OCI-LY1 (cell line): Measurements from ENCODE around the gene ROR2.
"Not testable (repeated sequence)": the region's sequence is repeated elsewhere in the genome, so short reads cannot be mapped to it uniquely, and the experiment has no call there.

Experiments
- H2AFZ ChIP-seq: fragments of 200-600 bp; sonication (generic), shearing (Covaris generic); 2 replicates; pipeline ENCODE4 v1.6.0; 2014; ENCODE audit warnings: antibody characterized with exemption, mild to moderate bottlenecking, low read length
- H3F3A ChIP-seq: fragments of 200-600 bp; sonication (generic), shearing (Covaris generic); 2 replicates; pipeline ENCODE4 v1.6.0; 2014; ENCODE audit warnings: mild to moderate bottlenecking, antibody characterized with exemption, low read length, moderate library complexity; ENCODE audit not compliant: insufficient read depth
- H3K27ac ChIP-seq: fragments of 200-600 bp; sonication (generic); 2 replicates; pipeline ENCODE4 v1.5.1; 2014; ENCODE audit warnings: low read length, mixed run types, mild to moderate bottlenecking, low read depth; ENCODE audit not compliant: poor library complexity, severe bottlenecking
- H3K27me3 ChIP-seq: fragments of 200-600 bp; sonication (generic); 2 replicates; pipeline ENCODE4 v1.6.0; 2014; ENCODE audit warnings: antibody characterized with exemption, mild to moderate bottlenecking, low read length, moderate library complexity; ENCODE audit not compliant: insufficient read depth
- H3K36me3 ChIP-seq: fragments of 200-600 bp; sonication (generic); 2 replicates; pipeline ENCODE4 v1.6.1; 2014; ENCODE audit warnings: mild to moderate bottlenecking, antibody characterized with exemption, low read length, moderate library complexity, mixed read lengths; ENCODE audit not compliant: insufficient read depth
- H3K4me1 ChIP-seq: fragments of 200-600 bp; sonication (generic); 2 replicates; pipeline ENCODE4 v1.5.1; 2014; ENCODE audit warnings: mild to moderate bottlenecking, low read length, moderate library complexity; ENCODE audit not compliant: insufficient read depth, severe bottlenecking
- H3K4me2 ChIP-seq: fragments of 200-600 bp; sonication (generic), shearing (Covaris generic); 2 replicates; pipeline ENCODE4 v1.6.1; 2014; ENCODE audit warnings: low read length
- H3K4me3 ChIP-seq: fragments of 200-600 bp; sonication (generic); 2 replicates; pipeline ENCODE4 v1.5.1; 2014; ENCODE audit warnings: low read length, low read depth, mild to moderate bottlenecking, mixed read lengths; ENCODE audit not compliant: poor library complexity, severe bottlenecking
- H3K79me2 ChIP-seq: fragments of 200-600 bp; shearing (Covaris generic); 2 replicates; pipeline ENCODE4 v1.6.1; 2016; ENCODE audit warnings: mixed run types, low read length, mixed read lengths; ENCODE audit not compliant: insufficient read depth
- H3K9ac ChIP-seq: fragments of 200-600 bp; sonication (generic), shearing (Covaris generic); 2 replicates; pipeline ENCODE4 v1.6.1; 2014; ENCODE audit warnings: mild to moderate bottlenecking, low read length, mixed read lengths
- H3K9me2 ChIP-seq: fragments of 200-600 bp; sonication (generic), shearing (Covaris generic); 2 replicates; pipeline ENCODE4 v1.6.1; 2014; ENCODE audit warnings: low read depth, mild to moderate bottlenecking, low read length, mixed read lengths
- H3K9me3 ChIP-seq: fragments of 200-600 bp; shearing (Covaris generic); 2 replicates; pipeline ENCODE4 v1.6.1; 2014; ENCODE audit warnings: low read length, mixed read lengths
- H4K20me1 ChIP-seq: fragments of 200-600 bp; sonication (generic), shearing (Covaris generic); 2 replicates; pipeline ENCODE4 v1.6.0; 2016; ENCODE audit warnings: mild to moderate bottlenecking, low read length; ENCODE audit not compliant: insufficient read depth
- CTCF ChIP-seq: fragments of 200-600 bp; sonication (generic), shearing (Covaris generic); IDR thresholded peaks from 2 replicates; pipeline ENCODE4 v1.5.1; 2017; ENCODE audit warnings: mild to moderate bottlenecking, antibody characterized with exemption, low read length, moderate library complexity, mixed read lengths
- EZH2 ChIP-seq: fragments of 200-600 bp; sonication (generic), shearing (Covaris generic); IDR thresholded peaks from 2 replicates; pipeline ENCODE4 v1.8.0; 2017; ENCODE audit warnings: borderline replicate concordance, mixed run types, mild to moderate bottlenecking, antibody characterized with exemption, low read length, moderate library complexity, mixed read lengths

Gene ROR2

DNA sequence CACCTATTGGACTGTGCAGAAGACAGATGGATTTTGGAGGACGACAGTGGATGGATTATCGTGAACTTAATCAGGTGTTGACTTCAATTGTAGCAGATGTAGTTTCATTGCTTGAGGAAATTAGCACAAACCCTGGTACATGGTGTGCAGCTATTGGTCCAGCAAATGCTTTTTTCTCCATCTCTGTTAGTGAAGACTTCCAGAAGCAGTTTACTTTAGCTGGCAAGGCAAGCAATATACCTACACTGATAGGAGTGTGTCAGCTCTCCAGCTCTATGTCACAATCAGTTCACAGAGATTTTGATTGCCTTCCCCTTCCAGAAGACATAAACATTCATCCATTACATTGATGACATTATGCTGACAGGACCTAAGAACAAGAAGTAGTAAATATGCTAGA, 35.7 kb upstream of the ROR2 start:
- TF ChIP-seq EZH2 (no peak), CTCF (no peak)
- no peak overlapping the region for H3K9ac ChIP-seq
- H3K9me3 ChIP-seq = no peaks in the 10 kb centered on the region
- no peaks in the 10 kb centered on the region for H4K20me1 ChIP-seq
- no peaks in the 10 kb centered on the region for H3K4me1 ChIP-seq
- H3K36me3 ChIP-seq = no peaks in the 10 kb centered on the region
- H3K4me2 ChIP-seq = no peak overlapping the region
- H3K4me3 ChIP-seq = no peak overlapping the region
- H3K9me2 ChIP-seq = no peaks in the 10 kb centered on the region
- no peak overlapping the region for H3K27ac ChIP-seq
- H3K27me3 ChIP-seq = no peaks in the 10 kb centered on the region; the same call in 1 of the 2 replicates
- no peaks in the 10 kb centered on the region for H3F3A ChIP-seq
- no peaks in the 10 kb centered on the region for H3K79me2 ChIP-seq
- no peak overlapping the region for H2AFZ ChIP-seq

DNA sequence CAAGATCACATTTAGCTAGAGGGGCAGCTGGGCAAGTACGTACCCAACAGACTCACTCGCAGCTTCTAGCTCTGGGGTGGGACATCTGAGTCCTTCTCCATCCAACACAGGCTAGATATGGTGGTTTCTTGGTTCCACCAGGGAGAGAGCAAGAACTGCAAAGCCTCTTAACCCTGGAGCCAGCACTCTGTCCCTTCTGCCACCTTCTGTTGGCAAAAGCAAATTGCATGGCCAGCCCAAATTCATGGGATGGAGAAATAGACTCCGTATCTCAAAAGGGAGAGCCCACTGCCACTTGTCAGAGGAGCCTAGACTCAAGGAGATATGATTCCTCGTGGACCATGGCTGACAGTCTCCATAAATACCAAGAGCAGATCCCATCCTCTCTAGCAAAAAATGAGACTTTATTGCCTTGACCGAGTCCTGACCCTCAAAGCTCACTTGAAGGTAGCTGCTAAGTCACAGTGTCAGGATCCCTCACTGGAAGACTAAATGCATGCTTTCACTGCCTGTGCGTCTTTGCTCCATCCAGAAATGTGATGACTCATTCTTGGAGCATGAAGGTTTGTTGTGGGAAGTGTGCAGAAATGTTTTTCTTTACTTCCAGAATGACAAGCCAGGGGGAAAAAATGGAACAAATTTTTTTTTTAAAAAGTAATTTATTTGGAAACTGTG, 28.8 kb upstream of the ROR2 start:
- Histone ChIP-seq H3K9me3 (no peaks in the 10 kb centered on the region), H3K27ac (no peak overlapping the region), H3K4me1 (no peaks in the 10 kb centered on the region), H3K9ac (no peak overlapping the region), H3F3A (no peaks in the 10 kb centered on the region), H3K79me2 (no peaks in the 10 kb centered on the region), H2AFZ (no peak overlapping the region), H3K4me3 (no peak overlapping the region), H3K36me3 (no peaks in the 10 kb centered on the region), H3K4me2 (no peak overlapping the region), H3K27me3 (no peaks in the 10 kb centered on the region; the same call in 1 of the 2 replicates), H3K9me2 (no peaks in the 10 kb centered on the region), H4K20me1 (no peaks in the 10 kb centered on the region)
- no peak for TF ChIP-seq EZH2
- TF ChIP-seq CTCF = peak; percentile 45

DNA sequence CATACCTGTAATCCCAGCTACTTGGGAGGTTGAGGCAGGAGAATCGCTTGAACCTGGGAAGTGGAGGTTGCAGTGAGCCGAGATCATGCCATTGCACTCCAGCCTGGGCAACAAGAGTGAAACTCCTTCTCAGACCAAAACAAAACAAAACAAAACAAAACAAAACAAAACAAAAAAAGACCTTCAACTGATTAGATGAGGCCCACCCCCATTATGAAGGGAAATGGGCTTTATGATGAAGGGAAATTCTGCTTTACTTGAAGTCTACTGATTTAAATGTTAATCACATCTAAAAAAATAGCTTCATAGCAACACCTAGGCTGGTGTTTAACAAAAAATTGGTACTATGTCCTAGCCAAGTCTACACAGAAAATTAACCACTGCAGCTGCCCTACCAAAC, 25.2 kb upstream of the ROR2 start:
- not testable (repeated sequence) for H3K4me2 ChIP-seq, H3K4me3 ChIP-seq, H4K20me1 ChIP-seq, H3K4me1 ChIP-seq, H3K27ac ChIP-seq, H3K9me2 ChIP-seq, H3K36me3 ChIP-seq, H3K9me3 ChIP-seq, H3K79me2 ChIP-seq, H3F3A ChIP-seq, H2AFZ ChIP-seq, H3K9ac ChIP-seq, H3K27me3 ChIP-seq

GRCh38 chr9:91972711-91973110, 22.7 kb upstream of the ROR2 start:
- Histone ChIP-seq H3K9me2 (no peaks in the 10 kb centered on the region), H3K27me3 (no peaks in the 10 kb centered on the region), H3K9me3 (no peaks in the 10 kb centered on the region), H3F3A (no peaks in the 10 kb centered on the region), H4K20me1 (no peaks in the 10 kb centered on the region), H2AFZ (no peak overlapping the region), H3K79me2 (no peaks in the 10 kb centered on the region), H3K36me3 (no peaks in the 10 kb centered on the region), H3K4me1 (no peaks in the 10 kb centered on the region), H3K27ac (no peak overlapping the region), H3K4me2 (no peak overlapping the region), H3K4me3 (no peak overlapping the region), H3K9ac (no peak overlapping the region)
- TF ChIP-seq CTCF = no peak
- TF ChIP-seq EZH2 = no peak
